IPS DF 6.9 (cell line): Measurements from ENCODE around the gene ADIPOR2.

Source experiments
- DNase-seq: peaks from one replicate; pipeline ENCODE4 v3.0.0-alpha.2; 2013; ENCODE audit warnings: low read depth, low spot score
- H3K27ac ChIP-seq: one replicate; pipeline ENCODE4 v1.5.1; 2013; ENCODE audit warnings: low read length, control low read depth
- H3K27me3 ChIP-seq: 2 replicates; pipeline ENCODE4 v1.6.1; 2013; ENCODE audit warnings: mild to moderate bottlenecking, low read length; ENCODE audit not compliant: control insufficient read depth, insufficient read depth
- H3K36me3 ChIP-seq: 2 replicates; pipeline ENCODE4 v1.6.1; 2013; ENCODE audit warnings: low read length; ENCODE audit not compliant: control insufficient read depth, insufficient read depth
- H3K4me1 ChIP-seq: 2 replicates; pipeline ENCODE4 v1.6.1; 2013; ENCODE audit warnings: low read length; ENCODE audit not compliant: control insufficient read depth, insufficient read depth
- H3K4me3 ChIP-seq: 2 replicates; pipeline ENCODE4 v1.5.1; 2013; ENCODE audit warnings: mild to moderate bottlenecking, low read length
- H3K9me3 ChIP-seq: 2 replicates; pipeline ENCODE4 v1.6.1; 2013; ENCODE audit warnings: low read length, inconsistent platforms; ENCODE audit not compliant: control insufficient read depth, insufficient read depth
- WGBS: extraction: QIAGEN DNeasy Blood & Tissue Kit; methylation state at CpG from one replicate; pipeline ENCODE4 v1.1.7; 2013; ENCODE audit warnings: mixed read lengths, missing lambda C conversion rate; ENCODE audit not compliant: insufficient read length, insufficient coverage; 5-methylcytosine and 5-hydroxymethylcytosine counted together

The ADIPOR2 gene

DNA sequence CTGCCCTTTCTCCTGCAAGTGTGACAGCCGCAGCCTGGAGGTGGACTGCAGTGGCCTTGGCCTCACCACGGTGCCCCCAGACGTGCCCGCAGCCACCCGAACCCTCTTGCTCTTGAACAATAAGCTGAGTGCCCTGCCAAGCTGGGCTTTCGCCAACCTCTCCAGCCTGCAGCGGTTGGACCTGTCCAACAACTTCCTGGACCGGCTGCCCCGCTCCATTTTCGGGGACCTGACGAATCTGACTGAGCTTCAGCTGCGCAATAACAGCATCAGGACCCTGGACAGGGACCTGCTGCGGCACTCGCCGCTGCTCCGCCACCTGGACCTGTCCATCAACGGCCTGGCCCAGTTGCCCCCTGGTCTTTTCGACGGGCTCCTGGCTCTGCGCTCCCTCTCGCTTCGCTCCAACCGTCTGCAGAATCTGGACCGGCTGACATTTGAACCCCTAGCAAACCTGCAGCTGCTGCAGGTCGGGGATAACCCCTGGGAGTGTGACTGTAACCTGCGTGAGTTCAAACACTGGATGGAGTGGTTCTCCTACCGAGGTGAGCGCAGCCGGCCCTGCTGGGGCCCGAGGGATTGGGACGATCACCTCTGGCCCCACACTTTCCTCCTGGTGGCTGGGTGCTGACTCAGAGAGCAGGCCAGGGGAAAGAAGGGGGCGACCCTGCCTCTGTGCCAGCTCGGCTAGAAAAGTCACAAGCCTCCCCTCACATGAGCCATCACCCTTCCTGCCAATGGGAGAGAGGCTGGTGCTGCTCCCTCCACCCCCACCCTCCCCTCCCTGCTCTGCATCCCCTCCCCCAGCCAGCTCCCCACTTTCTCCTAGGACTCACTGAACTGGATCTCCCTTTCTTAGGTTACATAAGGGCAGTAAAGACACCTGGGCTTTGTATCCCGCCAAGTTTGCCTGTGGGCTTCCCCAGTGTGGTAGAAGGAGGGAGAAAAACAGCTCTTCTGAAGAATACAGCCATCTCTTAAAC, 140.4 kb downstream of the ADIPOR2 start:
- Histone ChIP-seq H3K27ac (no peak overlapping the region), H3K9me3 (no peaks in the 10 kb centered on the region), H3K4me1 (0 out of 2 replicates have a peak, but pooled peaks cover 1% of the 10 kb centered on the region), H3K27me3 (no peaks in the 10 kb centered on the region), H3K36me3 (no peaks in the 10 kb centered on the region), H3K4me3 (peak overlapping the region; percentile 10; the same call in 1 of the 2 replicates)
- no CpG with 5 or more reads among the region's 34 CpGs for WGBS
- DNase-seq, result peak; percentile 80

DNA sequence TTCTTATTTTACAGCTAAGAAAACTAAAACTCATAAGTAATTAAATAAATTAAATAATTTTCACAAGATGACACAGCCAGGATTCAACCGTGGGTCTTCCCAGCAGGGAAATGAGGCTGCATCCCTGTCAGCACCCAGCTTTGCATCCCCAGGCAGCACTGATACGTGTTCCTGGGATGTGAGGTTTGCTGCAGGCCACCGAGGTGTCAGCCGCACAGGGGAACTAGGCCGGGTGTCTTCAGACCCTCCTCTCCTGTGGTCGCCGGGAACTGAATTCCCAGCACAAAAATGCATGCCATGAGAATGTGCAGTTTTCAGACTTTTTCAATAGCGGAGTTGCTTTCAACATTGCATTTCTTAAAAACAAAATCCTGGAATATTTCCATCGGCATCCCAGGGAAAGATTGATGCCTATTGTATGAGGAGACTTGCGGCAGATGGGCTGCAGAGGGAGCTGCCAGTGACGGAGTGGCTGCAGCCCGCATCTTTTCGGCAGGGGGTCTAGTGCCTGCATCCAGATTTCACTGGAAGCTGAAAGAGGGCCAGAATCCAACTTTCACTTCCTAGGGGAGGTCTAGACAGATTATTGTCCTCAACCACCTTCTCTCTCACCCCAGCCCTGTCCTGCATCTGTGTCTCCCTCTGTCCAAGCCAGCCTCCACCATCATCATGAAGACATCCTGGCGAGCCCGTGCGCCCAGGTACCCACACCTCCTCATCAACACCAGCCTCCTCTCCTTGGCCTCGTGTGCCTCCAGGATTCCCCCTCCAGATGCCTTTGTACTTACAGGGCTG, 142.1 kb downstream of the ADIPOR2 start:
- no peaks in the 10 kb centered on the region for H3K36me3 ChIP-seq
- H3K27ac ChIP-seq, result no peak overlapping the region
- WGBS, result no CpG with 5 or more reads among the region's 17 CpGs
- DNase-seq, result no peak
- H3K4me1 ChIP-seq, result peaks cover 4% of the 10 kb centered on the region; the same call in 1 of the 2 replicates
- H3K27me3 ChIP-seq, result no peaks in the 10 kb centered on the region
- H3K4me3 ChIP-seq, result no peak overlapping the region
- no peaks in the 10 kb centered on the region for H3K9me3 ChIP-seq

DNA sequence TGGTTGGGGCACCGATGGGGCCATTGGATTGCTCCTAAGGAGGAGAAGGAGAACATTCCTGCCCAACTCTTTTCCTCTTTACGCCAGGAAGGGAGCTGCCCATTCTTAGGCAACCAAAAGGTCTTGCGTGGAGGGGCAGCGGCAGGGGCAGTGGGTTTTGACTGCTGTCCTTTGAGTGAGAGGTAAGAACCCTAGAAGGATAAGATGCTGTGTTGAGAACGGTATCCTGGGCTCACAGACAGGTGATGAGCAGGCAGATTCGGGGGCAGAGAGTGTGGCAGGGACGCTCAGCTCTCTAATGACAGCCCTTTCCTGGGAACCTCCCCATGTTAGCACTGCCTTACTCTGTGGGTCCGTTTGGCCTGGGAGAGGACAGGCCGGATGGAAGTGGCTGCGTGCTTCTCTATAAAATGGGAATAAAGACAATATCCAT, 142.7 kb downstream of the ADIPOR2 start:
- no peak for DNase-seq
- no peaks in the 10 kb centered on the region for H3K9me3 ChIP-seq
- H3K4me3 ChIP-seq, result no peak overlapping the region
- H3K36me3 ChIP-seq, result no peaks in the 10 kb centered on the region
- H3K4me1 ChIP-seq, result peaks cover 4% of the 10 kb centered on the region; the same call in 1 of the 2 replicates
- no CpG with 5 or more reads among the region's 10 CpGs for WGBS
- no peak overlapping the region for H3K27ac ChIP-seq
- no peaks in the 10 kb centered on the region for H3K27me3 ChIP-seq

DNA sequence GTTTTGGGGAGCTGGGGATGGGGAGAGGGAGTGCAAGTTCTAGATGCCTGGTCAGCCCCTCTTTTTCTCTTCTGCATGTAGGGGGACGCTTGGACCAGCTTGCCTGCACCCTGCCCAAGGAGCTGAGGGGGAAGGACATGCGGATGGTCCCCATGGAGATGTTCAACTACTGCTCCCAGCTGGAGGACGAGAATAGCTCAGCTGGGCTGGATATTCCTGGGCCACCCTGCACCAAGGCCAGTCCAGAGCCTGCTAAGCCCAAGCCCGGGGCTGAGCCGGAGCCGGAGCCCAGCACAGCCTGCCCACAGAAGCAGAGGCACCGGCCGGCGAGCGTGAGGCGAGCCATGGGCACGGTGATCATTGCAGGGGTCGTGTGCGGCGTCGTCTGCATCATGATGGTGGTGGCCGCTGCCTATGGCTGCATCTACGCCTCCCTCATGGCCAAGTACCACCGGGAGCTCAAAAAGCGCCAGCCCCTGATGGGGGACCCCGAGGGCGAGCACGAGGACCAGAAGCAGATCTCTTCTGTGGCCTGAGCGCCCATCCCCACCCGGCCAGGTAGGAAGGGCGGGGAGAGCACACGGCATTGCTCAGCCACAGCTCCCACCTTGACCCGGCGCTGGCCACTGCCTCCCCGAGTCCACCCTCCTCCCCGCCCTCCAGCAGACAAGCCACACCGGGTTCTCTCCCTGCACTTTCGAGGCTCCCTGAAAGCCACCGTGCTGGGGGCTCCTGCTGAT, 143.5 kb downstream of the ADIPOR2 start:
- DNase-seq, result no peak
- H3K36me3 ChIP-seq, result no peaks in the 10 kb centered on the region
- H3K27ac ChIP-seq, result no peak overlapping the region
- H3K27me3 ChIP-seq, result no peaks in the 10 kb centered on the region
- no peak overlapping the region for H3K4me3 ChIP-seq
- no peaks in the 10 kb centered on the region for H3K9me3 ChIP-seq
- no CpG with 5 or more reads among the region's 34 CpGs for WGBS
- H3K4me1 ChIP-seq, result peaks cover 4% of the 10 kb centered on the region; the same call in 1 of the 2 replicates

DNA sequence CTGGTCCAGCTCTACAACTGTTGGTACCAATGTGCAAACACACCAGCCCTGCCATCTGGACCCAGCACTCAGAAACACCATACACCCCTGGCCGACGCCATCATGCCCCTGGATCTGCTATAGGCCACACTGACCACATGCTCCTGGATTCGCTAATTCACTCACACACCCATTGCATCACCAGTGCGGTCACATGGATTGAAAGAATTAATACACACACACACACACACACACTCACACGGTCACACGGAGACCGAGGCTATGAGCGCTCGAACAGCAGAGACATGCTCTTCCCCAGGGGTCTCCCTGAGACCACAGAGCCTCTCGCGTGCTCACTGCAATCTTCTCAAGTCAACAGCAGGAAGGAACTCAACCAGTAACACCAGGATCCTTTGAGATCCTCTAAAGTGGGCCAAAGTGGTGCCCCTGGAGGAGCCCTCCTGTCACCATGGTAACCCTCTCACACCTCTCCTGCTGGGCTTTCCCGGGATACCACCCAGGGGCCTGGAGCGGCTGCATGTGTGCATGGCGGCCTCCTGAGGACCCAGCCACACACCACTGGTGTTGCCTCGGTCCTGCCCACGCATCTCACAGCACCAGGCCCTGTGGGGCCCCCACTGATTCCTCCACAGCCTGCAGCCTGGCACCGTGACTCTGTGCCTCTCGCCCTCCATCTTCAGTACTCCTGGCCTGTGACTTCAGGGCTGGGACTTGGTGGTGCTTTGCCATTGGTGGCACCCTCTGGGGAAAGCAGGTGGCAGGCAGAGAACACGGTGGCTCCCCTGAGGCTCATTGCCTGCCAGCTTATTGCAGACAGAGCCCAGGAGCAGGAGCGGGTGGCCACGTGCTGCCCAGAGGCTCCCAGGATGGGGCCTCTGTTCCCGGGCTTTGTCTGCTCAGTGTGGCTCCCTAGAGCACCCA, 144.6 kb downstream of the ADIPOR2 start:
- Histone ChIP-seq H3K27ac (no peak overlapping the region), H3K4me3 (no peak overlapping the region), H3K9me3 (no peaks in the 10 kb centered on the region), H3K36me3 (no peaks in the 10 kb centered on the region), H3K27me3 (no peaks in the 10 kb centered on the region), H3K4me1 (peaks cover 4% of the 10 kb centered on the region; the same call in 1 of the 2 replicates)
- DNase-seq, result no peak
- WGBS, result no CpG with 5 or more reads among the region's 22 CpGs

DNA sequence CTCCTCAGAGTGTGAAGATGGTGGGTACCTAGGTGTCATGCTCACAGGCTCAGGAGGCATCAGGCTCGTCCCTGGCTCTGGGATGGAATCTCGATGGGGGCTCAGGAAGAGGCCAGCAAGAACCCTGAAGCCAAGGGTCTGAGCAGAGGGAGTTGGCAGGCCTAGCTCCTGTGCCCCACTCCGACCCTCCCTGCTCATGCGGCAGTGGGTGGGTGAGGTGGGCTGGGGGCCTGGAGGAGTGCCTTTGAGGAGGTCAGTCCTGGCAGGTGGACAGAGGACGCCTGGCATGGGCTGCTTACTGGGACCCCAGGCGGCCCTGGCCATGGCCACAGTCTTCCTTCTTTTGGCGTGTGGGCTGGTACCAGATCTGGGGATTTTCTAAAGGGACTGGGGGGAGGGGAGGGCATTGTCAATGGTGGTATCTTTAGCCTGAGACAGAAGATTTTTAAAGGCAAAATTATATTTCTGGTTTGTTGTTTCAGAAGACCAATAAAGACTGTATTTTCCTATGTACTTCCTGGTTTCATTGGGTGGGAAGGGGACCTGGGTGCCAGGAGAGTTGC, 145.5 kb downstream of the ADIPOR2 start:
- no CpG with 5 or more reads among the region's 7 CpGs for WGBS
- H3K4me3 ChIP-seq, result no peak overlapping the region

DNA sequence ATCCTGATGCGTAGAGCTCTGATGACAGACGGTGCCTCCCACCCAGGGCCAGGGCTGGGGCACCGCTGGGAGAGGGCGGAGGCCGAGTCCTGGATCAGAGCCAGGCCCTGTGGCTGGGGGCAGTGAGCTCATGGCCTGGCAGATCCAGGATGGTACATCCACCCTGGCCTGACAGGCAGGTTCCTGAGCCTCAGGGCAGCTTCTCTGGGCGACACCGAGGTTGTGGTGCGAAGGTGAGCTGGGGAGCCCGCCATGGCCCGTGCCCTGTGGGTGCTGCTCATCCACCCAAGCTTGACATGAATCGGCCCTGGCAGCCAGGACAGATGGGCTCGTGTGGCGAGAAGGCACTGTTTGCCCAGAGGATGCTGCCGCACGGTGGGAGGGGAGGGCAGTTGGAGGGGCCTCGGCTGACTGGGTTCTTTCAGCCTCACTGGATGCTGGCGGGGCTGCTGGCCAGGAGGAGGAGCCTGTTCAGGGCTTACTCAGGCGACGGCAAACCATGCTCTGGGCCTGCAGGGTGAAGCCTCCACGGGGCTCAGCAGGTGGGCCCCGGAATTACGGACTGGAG, 146.1 kb downstream of the ADIPOR2 start:
- no peaks in the 10 kb centered on the region for H3K27me3 ChIP-seq
- DNase-seq, result no peak
- H3K4me1 ChIP-seq, result peaks cover 3% of the 10 kb centered on the region; the same call in 1 of the 2 replicates
- WGBS, result no CpG with 5 or more reads among the region's 22 CpGs
- H3K27ac ChIP-seq, result no peak overlapping the region
- no peaks in the 10 kb centered on the region for H3K9me3 ChIP-seq
- no peak overlapping the region for H3K4me3 ChIP-seq
- H3K36me3 ChIP-seq, result no peaks in the 10 kb centered on the region

More for the DNA sequence above, 145.5 kb downstream of the ADIPOR2 start:
- Histone ChIP-seq H3K27me3 (no peaks in the 10 kb centered on the region), H3K27ac (no peak overlapping the region), H3K9me3 (no peaks in the 10 kb centered on the region), H3K4me1 (peaks cover 3% of the 10 kb centered on the region; the same call in 1 of the 2 replicates), H3K36me3 (no peaks in the 10 kb centered on the region)
- DNase-seq, result no peak

DNA sequence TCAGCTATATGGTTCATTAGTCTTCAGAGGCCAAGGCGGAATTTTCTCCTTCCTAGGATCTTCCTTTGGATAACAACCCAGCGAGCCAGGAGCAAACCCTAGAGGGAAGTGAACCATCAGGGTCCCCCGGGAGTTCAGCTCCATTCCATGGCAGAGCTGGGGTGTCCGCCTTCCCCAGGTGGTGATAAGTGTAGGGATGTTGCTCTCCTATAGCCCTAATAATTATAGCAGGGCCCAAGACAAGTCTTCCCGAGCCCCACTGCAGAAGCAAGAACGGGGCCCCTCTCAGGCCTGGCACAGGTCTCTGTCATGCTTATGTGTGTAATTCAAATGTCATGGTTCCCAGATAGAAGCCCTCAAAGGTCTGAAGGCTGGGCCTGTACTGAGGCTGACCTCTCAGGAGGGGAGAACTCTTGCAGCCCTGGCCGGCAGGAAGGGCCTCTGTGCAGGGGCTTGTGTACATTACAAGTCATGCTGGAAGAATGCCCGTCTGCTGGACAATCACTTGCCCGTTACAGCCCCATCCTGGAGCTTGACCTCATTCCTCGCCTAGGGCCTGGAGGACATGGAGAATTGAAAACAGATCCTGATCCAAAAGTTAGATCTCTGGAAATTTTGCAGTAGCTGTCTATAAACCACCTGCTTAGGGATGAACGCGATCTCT, 146.8 kb downstream of the ADIPOR2 start:
- H3K9me3 ChIP-seq, result no peaks in the 10 kb centered on the region
- peaks cover 3% of the 10 kb centered on the region; the same call in 1 of the 2 replicates for H3K4me1 ChIP-seq
- H3K36me3 ChIP-seq, result no peaks in the 10 kb centered on the region
- WGBS, result no CpG with 5 or more reads among the region's 12 CpGs
- no peak overlapping the region for H3K4me3 ChIP-seq
- no peak for DNase-seq
- H3K27me3 ChIP-seq, result no peaks in the 10 kb centered on the region
- H3K27ac ChIP-seq, result no peak overlapping the region
